Germinal center (tissue), 1 donor: ENCODE data around the gene NOD1.
"Not testable (repeated sequence)": the region's sequence is repeated elsewhere in the genome, so short reads cannot be mapped to it uniquely, and the experiment has no call there.

ENCODE experiments used
- DNase-seq: peaks from one replicate; pipeline ENCODE4 v3.0.0; 2012; ENCODE audit warnings: mixed read lengths, low spot score

NOD1 gene

GRCh38 chr7:30412782-30413504 lies 65.6 kb downstream of the NOD1 start:
- DNase-seq = no peak

- no peak for DNase-seq
Observed at GRCh38 chr7:30411897-30412296, 66.7 kb downstream of the NOD1 start.

- DNase-seq = peak; percentile 45
Observed at GRCh38 chr7:30411173-30411572, 67.4 kb downstream of the NOD1 start.

GRCh38 chr7:30406664-30407425 lies 71.7 kb downstream of the NOD1 start:
- DNase-seq = no peak

- DNase-seq = no peak
Observed at GRCh38 chr7:30405179-30405578, 73.4 kb downstream of the NOD1 start.

- DNase-seq = no peak
Observed at GRCh38 chr7:30403477-30403876, 75.1 kb downstream of the NOD1 start.

- no peak for DNase-seq
Observed at GRCh38 chr7:30396389-30396788, 82.2 kb downstream of the NOD1 start.

- DNase-seq = no peak
Observed at GRCh38 chr7:30395676-30396075, 82.9 kb downstream of the NOD1 start.

- DNase-seq = no peak
Observed at GRCh38 chr7:30391806-30392205, 86.8 kb downstream of the NOD1 start.

GRCh38 chr7:30390736-30391636 lies 87.6 kb downstream of the NOD1 start:
- no peak for DNase-seq

- no peak for DNase-seq
Observed at GRCh38 chr7:30389791-30390190, 88.8 kb downstream of the NOD1 start.

- no peak for DNase-seq
Observed at GRCh38 chr7:30382607-30383006, 96.0 kb downstream of the NOD1 start.

GRCh38 chr7:30380824-30381223 lies 97.8 kb downstream of the NOD1 start:
- DNase-seq = not testable (repeated sequence)

- DNase-seq = no peak
Observed at GRCh38 chr7:30380294-30380693, 98.3 kb downstream of the NOD1 start.

- no peak for DNase-seq
Observed at GRCh38 chr7:30379741-30380140, 98.8 kb downstream of the NOD1 start.

- no peak for DNase-seq
Observed at GRCh38 chr7:30379131-30379530, 99.5 kb downstream of the NOD1 start.

- DNase-seq = no peak
Observed at GRCh38 chr7:30378275-30378674, 100.3 kb downstream of the NOD1 start.
